ENCODE results near the gene CREG2. TPM values are rescaled to one million over a fixed set of nuclear protein-coding genes. Genes with fewer than 3 reads are reported as not detected.
"Not testable (repeated sequence)": the region's sequence is repeated elsewhere in the genome, so short reads cannot be mapped to it uniquely, and the experiment has no call there.

The CREG2 gene
- total and polyA plus RNA-seq, 8 donors: 0.24 to 0.98 (median 0.51) TPM; not detected in 2

DNA sequence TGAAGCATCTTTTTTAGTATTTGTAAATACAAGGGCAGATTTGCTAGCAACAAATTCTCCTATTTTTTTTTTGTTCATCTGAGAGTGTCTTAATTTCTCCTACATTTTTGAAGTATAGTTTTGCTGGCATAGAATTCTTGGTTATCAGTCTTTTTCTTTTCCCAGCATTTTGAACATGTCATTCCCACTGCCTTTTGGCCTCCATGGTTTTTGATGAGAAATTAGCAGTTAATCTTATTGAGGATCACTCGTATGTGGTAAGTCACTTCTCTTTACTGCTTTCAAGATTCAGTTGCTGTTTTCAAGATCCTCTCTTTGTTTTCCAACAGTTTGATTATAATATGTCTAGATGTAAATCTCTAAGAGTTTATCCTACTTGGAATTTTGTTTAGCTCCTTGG is 61.9 kb downstream of the CREG2 start:
- no peaks in the 10 kb centered on the region for H3K27me3 ChIP-seq
- ATAC-seq: no peak
- DNase-seq: no peak
- peaks cover 0 to 35% of the 10 kb centered on the region in 2 donors for H3K4me1 ChIP-seq
- H3K4me3 ChIP-seq: no peak overlapping the region
- no peaks in the 10 kb centered on the region for H3K36me3 ChIP-seq
- TF ChIP-seq, protein P1, sequence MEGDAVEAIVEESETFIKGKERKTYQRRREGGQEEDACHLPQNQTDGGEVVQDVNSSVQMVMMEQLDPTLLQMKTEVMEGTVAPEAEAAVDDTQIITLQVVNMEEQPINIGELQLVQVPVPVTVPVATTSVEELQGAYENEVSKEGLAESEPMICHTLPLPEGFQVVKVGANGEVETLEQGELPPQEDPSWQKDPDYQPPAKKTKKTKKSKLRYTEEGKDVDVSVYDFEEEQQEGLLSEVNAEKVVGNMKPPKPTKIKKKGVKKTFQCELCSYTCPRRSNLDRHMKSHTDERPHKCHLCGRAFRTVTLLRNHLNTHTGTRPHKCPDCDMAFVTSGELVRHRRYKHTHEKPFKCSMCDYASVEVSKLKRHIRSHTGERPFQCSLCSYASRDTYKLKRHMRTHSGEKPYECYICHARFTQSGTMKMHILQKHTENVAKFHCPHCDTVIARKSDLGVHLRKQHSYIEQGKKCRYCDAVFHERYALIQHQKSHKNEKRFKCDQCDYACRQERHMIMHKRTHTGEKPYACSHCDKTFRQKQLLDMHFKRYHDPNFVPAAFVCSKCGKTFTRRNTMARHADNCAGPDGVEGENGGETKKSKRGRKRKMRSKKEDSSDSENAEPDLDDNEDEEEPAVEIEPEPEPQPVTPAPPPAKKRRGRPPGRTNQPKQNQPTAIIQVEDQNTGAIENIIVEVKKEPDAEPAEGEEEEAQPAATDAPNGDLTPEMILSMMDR (IDR thresholded peaks at IDR 0.05): no peak
- H3K9me3 ChIP-seq: no peaks in the 10 kb centered on the region
- H3K27ac ChIP-seq: no peak overlapping the region
- intact Hi-C loops (cut with DNase I): no loop called here

DNA sequence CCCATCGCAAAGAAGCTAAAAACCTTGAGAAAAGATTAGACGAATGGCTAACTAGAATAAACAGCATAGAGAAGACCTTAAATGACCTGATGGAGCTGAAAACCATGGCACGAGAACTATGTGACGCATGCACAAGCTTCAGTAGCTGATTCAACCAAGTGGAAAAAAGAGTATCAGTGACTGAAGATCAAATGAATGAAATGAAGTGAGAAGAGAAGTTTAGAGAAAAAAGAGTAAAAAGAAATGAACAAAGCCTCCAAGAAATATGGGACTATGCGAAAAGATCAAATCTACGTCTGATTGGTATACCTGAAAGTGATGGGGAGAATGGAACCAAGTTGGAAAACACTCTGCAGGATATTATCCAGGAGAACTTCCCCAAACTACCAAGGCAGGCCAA is 70.7 kb downstream of the CREG2 start:
- DNase-seq; H3K9me3 ChIP-seq; H3K27me3 ChIP-seq; H3K4me3 ChIP-seq; H3K27ac ChIP-seq; H3K36me3 ChIP-seq; ATAC-seq; intact Hi-C loops (cut with DNase I): not testable (repeated sequence)
- H3K4me1 ChIP-seq: peaks cover 0 to 10% of the 10 kb centered on the region in 2 donors

- ATAC-seq: no peak
- no peak overlapping the region for H3K4me3 ChIP-seq
- peaks cover 0 to 44% of the 10 kb centered on the region in 2 donors for H3K4me1 ChIP-seq
- DNase-seq: no peak
- no peaks in the 10 kb centered on the region for H3K36me3 ChIP-seq
- no peaks in the 10 kb centered on the region for H3K9me3 ChIP-seq
- H3K27ac ChIP-seq: peak overlapping the region in 1 of 2 donors; percentile 96
- intact Hi-C loops (cut with DNase I): no loop called here
- no peaks in the 10 kb centered on the region for H3K27me3 ChIP-seq
- TF ChIP-seq, protein P1 (IDR thresholded peaks at IDR 0.05): no peak
Observed at GRCh38 chr2:101311696-101312017, 75.6 kb downstream of the CREG2 start.

GRCh38 chr2:101310834-101311695 is 76.2 kb downstream of the CREG2 start:
- intact Hi-C loops (cut with DNase I): no loop called here
- Histone ChIP-seq H3K36me3 (peaks cover 0 to 3% of the 10 kb centered on the region in 2 donors), H3K4me1 (peaks cover 4 to 50% of the 10 kb centered on the region in 2 donors), H3K27ac (peak overlapping the region; percentile 13 to 96), H3K9me3 (no peaks in the 10 kb centered on the region), H3K27me3 (no peaks in the 10 kb centered on the region), H3K4me3 (no peak overlapping the region)
- TF ChIP-seq, protein P1 (IDR thresholded peaks at IDR 0.05): no peak
- DNase-seq (no peak), ATAC-seq (no peak)

GRCh38 chr2:101310090-101310833 is 77.0 kb downstream of the CREG2 start:
- DNase-seq: no peak
- H3K4me3 ChIP-seq: no peak overlapping the region
- peaks cover 9 to 58% of the 10 kb centered on the region in 2 donors for H3K4me1 ChIP-seq
- peaks cover 0 to 4% of the 10 kb centered on the region in 2 donors for H3K36me3 ChIP-seq
- peak overlapping the region; percentile 13 to 96 for H3K27ac ChIP-seq
- no peak for ATAC-seq
- TF ChIP-seq, protein P1 (IDR thresholded peaks at IDR 0.05): no peak
- no peaks in the 10 kb centered on the region for H3K9me3 ChIP-seq
- intact Hi-C loops (cut with DNase I): no loop called here
- H3K27me3 ChIP-seq: no peaks in the 10 kb centered on the region

All from left lung (tissue), 10 donors.